ENCODE results near the gene MRPS23. TPM values are rescaled to one million over a fixed set of nuclear protein-coding genes. Genes with fewer than 3 reads are reported as not detected.

MRPS23 gene
- total RNA-seq, 6 experiments from 2014 or later, result 13.0 to 23.0 (median 15.2) TPM

GRCh38 chr17:57835333-57835900, 14.4 kb downstream of the MRPS23 start:
- H3K27ac ChIP-seq, result no peak overlapping the region
- no peaks in the 10 kb centered on the region for H3K9me3 ChIP-seq
- intact Hi-C loops (cut with DNase I), result loop anchor here in 1 of 2 donors (10.0 kb wide), 1 partner anchor 701 kb away; no protein-coding TSS in a partner anchor
- H3K4me1 ChIP-seq, result peaks cover 0 to 20% (median 0%) of the 10 kb centered on the region in 4 donors
- TF ChIP-seq POLR2A (IDR thresholded peaks at IDR 0.05), result no peak
- TF ChIP-seq, protein P1, sequence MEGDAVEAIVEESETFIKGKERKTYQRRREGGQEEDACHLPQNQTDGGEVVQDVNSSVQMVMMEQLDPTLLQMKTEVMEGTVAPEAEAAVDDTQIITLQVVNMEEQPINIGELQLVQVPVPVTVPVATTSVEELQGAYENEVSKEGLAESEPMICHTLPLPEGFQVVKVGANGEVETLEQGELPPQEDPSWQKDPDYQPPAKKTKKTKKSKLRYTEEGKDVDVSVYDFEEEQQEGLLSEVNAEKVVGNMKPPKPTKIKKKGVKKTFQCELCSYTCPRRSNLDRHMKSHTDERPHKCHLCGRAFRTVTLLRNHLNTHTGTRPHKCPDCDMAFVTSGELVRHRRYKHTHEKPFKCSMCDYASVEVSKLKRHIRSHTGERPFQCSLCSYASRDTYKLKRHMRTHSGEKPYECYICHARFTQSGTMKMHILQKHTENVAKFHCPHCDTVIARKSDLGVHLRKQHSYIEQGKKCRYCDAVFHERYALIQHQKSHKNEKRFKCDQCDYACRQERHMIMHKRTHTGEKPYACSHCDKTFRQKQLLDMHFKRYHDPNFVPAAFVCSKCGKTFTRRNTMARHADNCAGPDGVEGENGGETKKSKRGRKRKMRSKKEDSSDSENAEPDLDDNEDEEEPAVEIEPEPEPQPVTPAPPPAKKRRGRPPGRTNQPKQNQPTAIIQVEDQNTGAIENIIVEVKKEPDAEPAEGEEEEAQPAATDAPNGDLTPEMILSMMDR (IDR thresholded peaks at IDR 0.05), result no peak
- no peak for DNase-seq
- peaks cover 0 to 14% (median 6%) of the 10 kb centered on the region in 4 donors for H3K36me3 ChIP-seq
- ATAC-seq, result no peak
- H3K4me3 ChIP-seq, result no peak overlapping the region
- no peaks in the 10 kb centered on the region for H3K27me3 ChIP-seq
- 84% methylated on average over 2 of the region's 2 CpGs for WGBS (ENCODE audit: insufficient coverage, low coverage, low lambda C conversion rate, missing lambda C conversion rate)

DNA sequence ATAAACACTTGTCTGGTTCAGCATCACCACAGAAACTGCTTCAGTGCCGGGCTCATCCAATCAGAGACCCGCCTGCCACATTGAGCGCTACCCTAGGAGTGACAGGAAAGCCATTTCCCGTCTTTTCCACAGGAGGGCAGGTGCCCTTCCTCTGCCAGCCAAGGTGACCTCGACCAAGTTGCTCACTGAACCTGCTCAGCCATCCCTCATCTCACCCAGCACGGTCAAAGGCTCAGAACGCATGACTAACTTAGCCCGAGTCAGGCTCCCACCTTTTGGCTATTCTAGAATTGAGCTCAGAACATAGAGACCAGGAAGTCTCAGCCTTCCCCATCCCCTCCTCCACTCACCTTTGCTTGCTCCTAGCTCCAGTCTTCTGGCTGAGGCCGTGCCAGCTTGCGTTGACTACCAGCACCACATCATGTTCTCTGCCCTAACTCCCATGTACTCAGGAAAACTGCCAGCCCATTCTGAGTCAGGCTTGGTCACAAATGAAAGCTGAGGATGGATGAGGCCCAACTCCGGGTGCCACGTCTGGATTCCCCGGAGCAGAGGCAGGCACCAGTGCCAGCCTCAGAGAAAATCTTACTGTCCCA, 15.6 kb downstream of the MRPS23 start:
- DNase-seq, result no peak
- whole genome bisulfite sequencing (ENCODE audit: insufficient coverage, low coverage, low lambda C conversion rate, missing lambda C conversion rate), result 81% methylated on average over 7 of the region's 13 CpGs
- Histone ChIP-seq H3K27me3 (no peaks in the 10 kb centered on the region), H3K4me1 (peaks cover 0 to 20% (median 0%) of the 10 kb centered on the region in 4 donors), H3K36me3 (peaks cover 0 to 2% (median under 1%) of the 10 kb centered on the region in 4 donors), H3K27ac (no peak overlapping the region), H3K4me3 (no peak overlapping the region), H3K9me3 (no peaks in the 10 kb centered on the region)
- TF ChIP-seq, protein P1 (IDR thresholded peaks at IDR 0.05), result no peak
- no peak for TF ChIP-seq POLR2A (IDR thresholded peaks at IDR 0.05)
- intact Hi-C loops (cut with DNase I), result loop anchor here (5.0 to 10.0 kb wide), 2 partner anchors 699 to 702 kb away; no protein-coding TSS in a partner anchor
- ATAC-seq, result no peak

- Histone ChIP-seq H3K9me3 (no peaks in the 10 kb centered on the region), H3K27ac (peak overlapping the region in 1 of 3 donors; percentile 35), H3K36me3 (no peaks in the 10 kb centered on the region), H3K27me3 (no peaks in the 10 kb centered on the region), H3K4me3 (peak overlapping the region; percentile 10 to 47 (median 44)), H3K4me1 (peaks cover 0 to 13% (median 0%) of the 10 kb centered on the region in 4 donors)
- no peak for TF ChIP-seq POLR2A (IDR thresholded peaks at IDR 0.05)
- TF ChIP-seq, protein P1 (IDR thresholded peaks at IDR 0.05), result peak; percentile 78 to 92 (median 89)
- peak in 2 of 3 donors; percentile 55 to 69 for DNase-seq
- peak; percentile 88 to 93 (median 90) for ATAC-seq
- WGBS (ENCODE audit: insufficient coverage, low coverage, low lambda C conversion rate, missing lambda C conversion rate), result 7% methylated on average over 13 of the region's 13 CpGs
- intact Hi-C loops (cut with DNase I), result loop anchor here (5.0 to 10.0 kb wide), 2 partner anchors 699 to 701 kb away; no protein-coding TSS in a partner anchor
These were observed 16.5 kb downstream of the MRPS23 start for GRCh38 chr17:57833179-57833939.

GRCh38 chr17:57832314-57833178, 17.3 kb downstream of the MRPS23 start:
- intact Hi-C loops (cut with DNase I), result loop anchor here (5.0 to 10.0 kb wide), 2 partner anchors 698 to 700 kb away; no protein-coding TSS in a partner anchor
- H3K4me3 ChIP-seq, result peak overlapping the region; percentile 10 to 47 (median 44)
- H3K27me3 ChIP-seq, result no peaks in the 10 kb centered on the region
- H3K27ac ChIP-seq, result peak overlapping the region in 1 of 3 donors; percentile 35
- H3K36me3 ChIP-seq, result no peaks in the 10 kb centered on the region
- peaks cover 0 to 5% (median 0%) of the 10 kb centered on the region in 4 donors for H3K4me1 ChIP-seq
- H3K9me3 ChIP-seq, result no peaks in the 10 kb centered on the region
- TF ChIP-seq POLR2A (IDR thresholded peaks at IDR 0.05), result no peak
- TF ChIP-seq, protein P1 (IDR thresholded peaks at IDR 0.05), result no peak
- 33% methylated on average over 11 of the region's 12 CpGs for WGBS (ENCODE audit: insufficient coverage, low coverage, low lambda C conversion rate, missing lambda C conversion rate)
- ATAC-seq (peak in 1 of 4 donors; percentile 27), DNase-seq (no peak)

Data from right lobe of liver (tissue), 6 donors.